Fibroblast of skin of back (primary cell): ENCODE results near the gene NDUFV2. TPM values are rescaled to one million over a fixed set of nuclear protein-coding genes. Genes with fewer than 3 reads are reported as not detected.
"Not testable (repeated sequence)": the region's sequence is repeated elsewhere in the genome, so short reads cannot be mapped to it uniquely, and the experiment has no call there.

Experiments used
- DNase-seq: peaks from one replicate; pipeline ENCODE4 v3.0.0-alpha.2; 2013
- polyA plus RNA-seq, 2 experiments: library from polyadenylated mRNA; unstranded; fragments of 120-200 nt; gene quantifications; one replicate each; pipeline ENCODE4 v1.2.1, GENCODE V29; 2013; ENCODE audit not compliant: insufficient read length in 2 of 2

The NDUFV2 gene
- polyA plus RNA-seq (2013, experiment 1 of 2; ENCODE audit: insufficient read length): 103 TPM
- 95.6 TPM for polyA plus RNA-seq (2013, experiment 2 of 2; ENCODE audit: insufficient read length)

- DNase-seq: peak; percentile 96
Observed at GRCh38 chr18:9102508-9103375, at the start of gene NDUFV2. TSS of gene NDUFV2 (plus strand) at chr18:9102699. CDS start at chr18:9102744, 45 bp downstream.

- no peak for DNase-seq
Observed at GRCh38 chr18:9053814-9054213, 48.7 kb upstream of the NDUFV2 start.

DNA sequence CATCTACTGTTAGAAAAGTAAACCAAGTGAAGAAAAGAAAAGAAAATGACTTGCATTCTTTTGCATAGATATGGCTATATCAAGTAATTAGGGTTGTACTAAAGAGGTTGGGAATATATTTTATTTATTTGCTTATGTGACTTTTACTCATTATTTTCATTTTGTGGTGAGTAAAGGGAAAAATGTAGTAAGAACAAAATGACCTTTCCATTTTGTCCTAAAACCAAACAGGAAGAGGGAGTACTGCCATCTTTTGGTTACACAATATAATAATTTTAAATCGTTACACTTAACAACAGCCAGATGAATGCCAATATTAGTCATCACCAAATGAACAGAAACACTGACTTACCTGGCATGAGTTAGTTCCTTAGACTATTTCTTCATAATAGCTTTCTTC is 47.3 kb upstream of the NDUFV2 start:
- DNase-seq: peak; percentile 75

- no peak for DNase-seq
Observed at GRCh38 chr18:9055626-9056025, 46.9 kb upstream of the NDUFV2 start.

- DNase-seq: no peak
Observed at GRCh38 chr18:9057646-9058045, 44.9 kb upstream of the NDUFV2 start.

- no peak for DNase-seq
Observed at GRCh38 chr18:9058406-9058805, 44.1 kb upstream of the NDUFV2 start.

DNA sequence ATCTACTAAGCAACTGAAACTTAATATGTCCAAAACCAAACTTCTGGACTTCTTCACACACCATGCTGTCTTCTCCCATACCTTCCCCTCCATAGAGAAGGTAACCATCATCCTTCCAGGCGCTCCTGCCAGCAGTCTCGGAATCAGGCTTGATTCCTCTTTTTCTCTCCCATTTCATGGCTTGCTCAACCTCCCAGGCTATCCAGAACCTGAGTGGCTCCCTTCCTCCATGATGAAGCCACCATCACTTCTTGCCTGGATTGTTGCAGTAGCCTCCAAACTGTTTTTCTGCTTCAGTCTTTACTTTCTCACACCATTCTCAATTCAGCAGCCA is 40.1 kb upstream of the NDUFV2 start:
- no peak for DNase-seq

DNA sequence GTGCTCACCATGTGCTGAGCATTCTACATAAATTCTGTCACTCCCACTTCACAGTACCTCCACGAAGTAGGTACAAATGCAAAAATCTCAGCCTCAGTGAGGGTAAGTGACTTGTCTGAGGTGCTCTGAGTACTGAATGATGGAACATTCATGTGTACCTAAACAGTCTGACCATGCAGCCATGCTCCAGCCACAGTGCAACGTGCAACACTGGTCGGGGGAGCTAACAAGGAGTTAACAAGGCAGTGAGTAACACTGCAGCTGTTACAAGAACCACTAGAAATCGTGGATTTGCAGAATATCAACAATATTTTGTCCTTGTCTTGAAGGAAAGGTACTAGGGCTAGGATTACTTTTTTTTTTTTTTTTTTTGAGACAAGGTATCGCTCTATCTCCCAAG is 36.6 kb upstream of the NDUFV2 start:
- no peak for DNase-seq

GRCh38 chr18:9066358-9066757 is 36.1 kb upstream of the NDUFV2 start:
- no peak for DNase-seq

DNA sequence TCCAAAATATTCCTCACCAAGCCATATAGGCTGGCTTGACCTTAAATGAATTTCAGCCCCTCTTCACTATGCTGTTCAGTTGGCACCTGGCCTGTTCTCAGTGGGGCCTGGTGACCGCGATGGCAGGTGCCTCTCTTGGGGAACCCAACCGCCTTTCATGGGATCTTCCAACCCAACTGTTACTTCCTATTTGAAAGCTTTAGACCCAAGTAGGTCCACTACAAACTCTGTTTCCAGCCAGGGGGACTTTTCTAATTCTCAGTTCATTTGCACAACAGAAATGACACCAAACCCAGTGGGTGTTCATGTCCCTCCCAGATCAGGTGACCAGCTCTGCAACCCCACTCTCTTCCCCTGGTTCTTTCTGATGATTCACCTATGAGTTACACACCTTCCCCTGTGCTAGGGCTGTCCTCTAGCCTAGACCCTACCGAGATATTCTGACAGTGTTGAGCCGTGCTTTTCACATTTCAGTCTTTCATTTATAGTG is 35.6 kb upstream of the NDUFV2 start:
- DNase-seq: no peak

DNA sequence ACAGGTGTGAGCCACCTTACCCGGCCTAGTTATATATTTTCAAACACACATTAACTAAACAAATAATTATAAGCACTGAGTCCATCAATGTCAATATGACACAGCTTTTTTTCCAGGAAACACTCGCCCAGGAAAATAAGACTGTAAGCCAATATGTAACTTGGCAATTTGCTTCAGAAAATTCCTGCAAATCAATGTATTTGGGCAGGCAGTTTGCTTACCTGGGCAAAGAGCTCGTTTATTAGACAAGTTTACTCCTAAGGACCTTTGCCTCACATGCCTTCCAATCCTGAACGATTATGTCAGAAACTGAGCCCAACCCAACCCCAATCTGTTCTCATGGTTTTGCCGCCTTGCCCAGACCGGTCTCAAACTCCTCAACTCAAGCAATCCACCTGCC is 34.7 kb upstream of the NDUFV2 start:
- no peak for DNase-seq

DNA sequence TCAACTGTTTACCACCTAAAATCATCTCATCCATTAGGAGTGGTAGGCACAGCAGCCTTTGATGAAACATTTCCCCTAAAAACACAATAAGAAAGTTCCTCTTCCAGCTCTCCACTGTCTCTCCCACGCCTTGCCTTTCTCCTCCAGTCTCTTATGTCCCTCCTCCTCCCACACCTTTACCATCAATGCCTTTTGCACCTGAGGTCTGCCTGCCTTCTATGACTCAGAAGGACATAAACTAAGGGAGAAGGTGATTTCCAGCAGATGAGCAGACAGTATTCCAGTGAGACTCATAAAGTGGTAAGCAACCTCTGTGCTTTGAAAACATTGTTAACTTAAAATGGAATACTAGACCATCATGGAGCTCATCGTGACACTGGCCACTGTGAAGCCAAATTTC is 34.2 kb upstream of the NDUFV2 start:
- DNase-seq: no peak

DNA sequence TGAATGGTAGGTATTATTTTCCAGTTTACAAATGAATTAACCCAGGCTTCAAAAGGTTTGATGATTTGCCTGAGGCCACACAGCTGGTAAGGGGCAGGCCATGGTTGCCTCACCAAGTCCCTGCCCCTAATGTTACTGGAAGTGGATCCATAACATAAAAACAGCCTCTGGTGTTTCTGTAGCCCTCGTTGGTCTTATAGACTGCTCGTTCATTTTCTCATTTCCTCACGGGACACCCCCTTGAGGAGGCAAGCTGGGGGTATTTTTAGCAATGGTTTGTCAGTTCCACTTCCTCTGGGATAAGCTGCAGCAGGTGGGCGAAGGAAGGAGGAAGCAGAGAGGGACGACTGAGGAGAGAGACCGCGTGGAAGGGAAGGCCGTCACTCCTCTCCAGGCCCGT is 32.9 kb upstream of the NDUFV2 start:
- no peak for DNase-seq

DNA sequence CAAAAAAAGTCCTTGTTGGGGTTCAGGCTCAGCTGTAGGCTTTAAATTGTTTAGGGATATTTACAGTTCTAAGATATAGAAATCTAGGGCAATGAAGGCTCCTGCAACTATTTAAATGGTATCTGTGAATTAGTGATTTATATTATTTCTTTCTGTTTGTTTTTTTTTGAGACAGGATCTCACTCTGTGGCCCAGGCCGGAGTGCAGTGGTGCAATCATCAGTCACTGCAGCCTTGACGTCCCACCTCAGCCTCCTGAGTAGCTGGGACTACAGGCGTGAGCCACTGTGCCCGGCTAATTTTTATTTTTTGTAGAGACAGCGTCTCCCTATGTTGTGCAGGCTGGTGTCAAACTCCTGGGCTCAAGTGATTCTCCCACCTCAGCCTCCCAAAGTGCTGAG is 32.3 kb upstream of the NDUFV2 start:
- no peak for DNase-seq

GRCh38 chr18:9079818-9080528 is 22.5 kb upstream of the NDUFV2 start:
- DNase-seq: no peak

GRCh38 chr18:9081940-9082339 is 20.6 kb upstream of the NDUFV2 start:
- DNase-seq: no peak

GRCh38 chr18:9082711-9083510 is 19.6 kb upstream of the NDUFV2 start:
- no peak for DNase-seq

- DNase-seq: no peak
Observed at GRCh38 chr18:9086015-9086414, 16.5 kb upstream of the NDUFV2 start.

- no peak for DNase-seq
Observed at GRCh38 chr18:9086624-9087023, 15.9 kb upstream of the NDUFV2 start.

GRCh38 chr18:9087144-9087543 is 15.4 kb upstream of the NDUFV2 start:
- DNase-seq: no peak

- DNase-seq: no peak
Observed at GRCh38 chr18:9088252-9088651, 14.2 kb upstream of the NDUFV2 start.

DNA sequence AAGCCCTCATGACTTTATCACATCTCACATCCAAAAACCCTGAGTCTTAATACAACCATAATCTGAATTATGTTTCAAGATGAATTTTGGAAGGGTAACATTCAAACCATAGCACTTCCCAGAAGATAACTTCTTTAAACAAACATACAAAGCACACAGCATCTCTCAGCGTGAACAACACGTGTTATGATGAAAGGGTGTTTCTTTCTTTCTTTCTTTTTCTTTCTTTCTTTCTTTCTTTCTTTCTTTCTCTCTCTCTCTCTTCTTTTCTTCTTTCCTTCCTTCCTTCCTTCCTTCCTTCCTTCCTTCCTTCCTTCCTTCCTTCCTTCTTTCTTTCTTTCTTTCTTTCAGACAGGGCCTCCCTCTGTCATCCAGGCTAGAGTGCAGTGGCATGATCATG is 13.8 kb upstream of the NDUFV2 start:
- DNase-seq: not testable (repeated sequence)

- DNase-seq: no peak
Observed at GRCh38 chr18:9090578-9090977, 11.9 kb upstream of the NDUFV2 start.
